WTC11 (cell line): ENCODE data around the gene RPL6.

Experiments used
- ATF1 ChIP-seq: sonication (generic); formaldehyde crosslinking; IDR thresholded peaks from 2 replicates; pipeline ENCODE4 v1.8.1; 2023; ENCODE audit warnings: mild to moderate bottlenecking, moderate library complexity, missing genetic modification reagents
- CTCF ChIP-seq: fragments of 200-600 bp; IDR thresholded peaks from 2 replicates; pipeline ENCODE4 v1.8.0; 2022; ENCODE audit warnings: antibody characterized with exemption
- GRHL2 ChIP-seq: fragments of 250-450 bp; sonication (Bioruptor Pico); IDR thresholded peaks from 2 replicates; pipeline ENCODE4 v1.8.0; 2022; ENCODE audit warnings: mild to moderate bottlenecking, moderate library complexity; ENCODE audit not compliant: insufficient replicate concordance, severe bottlenecking
- JUN ChIP-seq: sonication (generic); formaldehyde crosslinking; IDR thresholded peaks from 2 replicates; pipeline ENCODE4 v1.8.0; 2023; ENCODE audit warnings: mild to moderate bottlenecking, missing genetic modification reagents
- KAT7 ChIP-seq: sonication (generic); formaldehyde crosslinking; IDR thresholded peaks from 2 replicates; pipeline ENCODE4 v1.8.1; 2023; ENCODE audit warnings: missing genetic modification reagents, mild to moderate bottlenecking, borderline replicate concordance
- MAX ChIP-seq: sonication (generic); formaldehyde crosslinking; IDR thresholded peaks from 2 replicates; pipeline ENCODE4 v1.8.0; 2022; ENCODE audit warnings: mild to moderate bottlenecking, missing genetic modification reagents
- SMAD3 ChIP-seq: sonication (generic); formaldehyde crosslinking; IDR thresholded peaks from 2 replicates; pipeline ENCODE4 v1.8.0; 2022; ENCODE audit warnings: missing genetic modification reagents, mild to moderate bottlenecking, borderline replicate concordance
- SMAD4 ChIP-seq: sonication (generic); formaldehyde crosslinking; IDR thresholded peaks from 2 replicates; pipeline ENCODE4 v1.8.0; 2022; ENCODE audit warnings: mild to moderate bottlenecking, missing genetic modification reagents
- SP1 ChIP-seq: sonication (generic); formaldehyde crosslinking; conservative IDR thresholded peaks from 2 replicates; pipeline ENCODE4 v1.8.1; 2022; ENCODE audit warnings: missing genetic modification reagents
- USF2 ChIP-seq: sonication (generic); formaldehyde crosslinking; IDR thresholded peaks from 2 replicates; pipeline ENCODE4 v1.8.1; 2023; ENCODE audit warnings: mild to moderate bottlenecking, missing genetic modification reagents, moderate library complexity
- ZNF121 ChIP-seq: sonication (generic); formaldehyde crosslinking; IDR thresholded peaks from 2 replicates; pipeline ENCODE4 v1.8.0; 2023; ENCODE audit warnings: missing genetic modification reagents
- ZNF423 ChIP-seq: fragments of 250-450 bp; sonication (Bioruptor Pico); IDR thresholded peaks from 2 replicates; pipeline ENCODE4 v2.1.2; 2022; ENCODE audit warnings: mild to moderate bottlenecking, moderate library complexity

GRCh38 chr12:112430929-112431328, 21.5 kb upstream of the RPL6 start:
- TF ChIP-seq KAT7 (CRISPR knock-in tag) = no peak
- no peak for TF ChIP-seq MAX
- TF ChIP-seq ZNF423 (CRISPR knock-in tag) = no peak
- TF ChIP-seq CTCF = no peak
- TF ChIP-seq SMAD3 (CRISPR knock-in tag) = no peak
- no peak for TF ChIP-seq GRHL2 (CRISPR knock-in tag)
- TF ChIP-seq SP1 (CRISPR knock-in tag) = no peak
- no peak for TF ChIP-seq ZNF121 (CRISPR knock-in tag)
- TF ChIP-seq JUN (CRISPR knock-in tag) = no peak
- TF ChIP-seq ATF1 (CRISPR knock-in tag) = no peak
- no peak for TF ChIP-seq USF2 (CRISPR knock-in tag)
- TF ChIP-seq SMAD4 (CRISPR knock-in tag) = no peak
